Measurements from ENCODE around the gene TNNT2. TPM values are rescaled to one million over a fixed set of nuclear protein-coding genes. Genes with fewer than 3 reads are reported as not detected.

TNNT2 gene
- total and polyA plus RNA-seq, 4 experiments from 2014 or later = not detected

DNA sequence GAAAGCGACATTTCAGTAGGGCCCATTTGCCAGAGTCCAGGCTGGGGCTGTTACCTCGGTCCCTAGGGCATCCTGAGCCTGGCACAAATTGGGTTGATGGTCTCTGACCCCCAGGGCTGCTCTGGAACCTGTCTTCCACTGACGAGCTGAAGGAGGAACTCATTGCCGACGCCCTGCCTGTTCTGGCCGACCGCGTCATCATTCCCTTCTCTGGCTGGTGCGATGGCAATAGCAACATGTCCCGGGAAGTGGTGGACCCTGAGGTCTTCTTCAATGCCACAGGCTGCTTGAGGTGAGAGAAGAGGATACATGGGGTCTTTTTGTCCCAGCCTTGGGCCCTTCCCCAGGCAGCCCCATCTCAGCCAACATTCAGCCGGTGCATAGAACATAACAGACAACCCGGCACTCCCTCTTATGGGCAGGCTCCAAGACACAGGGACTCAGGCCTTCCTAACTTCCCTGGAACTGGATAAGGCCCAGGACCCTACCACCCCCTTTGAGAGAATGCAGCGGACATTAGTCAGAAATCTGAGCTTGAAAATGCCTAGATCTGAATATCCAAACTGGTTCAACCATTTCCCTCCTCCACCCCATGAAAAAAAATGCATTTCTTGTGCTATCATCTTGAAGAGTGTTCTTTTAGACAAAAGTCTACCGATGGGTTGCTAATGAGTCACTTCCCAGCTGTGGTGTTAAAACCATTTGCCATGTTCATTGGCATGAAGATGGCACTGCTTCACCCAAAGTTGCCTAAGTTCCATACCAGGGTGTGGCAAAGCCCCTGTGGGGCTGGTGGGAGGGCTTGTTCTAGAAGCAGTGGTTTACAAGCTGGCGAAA is 58.8 kb downstream of the TNNT2 start:
- intact Hi-C loops (cut with micrococcal nuclease) = no loop called here
- Histone ChIP-seq H3K4me1 (ENCODE audit: insufficient read depth, low read length) (no peaks in the 10 kb centered on the region), H3K36me3 (ENCODE audit: insufficient read depth, low read length) (no peaks in the 10 kb centered on the region), H3K27ac (ENCODE audit: low read depth, low read length) (no peak overlapping the region), H3K27me3 (ENCODE audit: insufficient read depth, low read length) (no peaks in the 10 kb centered on the region), H3K4me3 (ENCODE audit: low read length in 2 of 2) (no peak overlapping the region), H3K9me3 (ENCODE audit: control insufficient read depth in 1 of 2, low read length in 2 of 2) (no peaks in the 10 kb centered on the region)
- peaks cover 0 to 2% (median 0%) of the 10 kb centered on the region in 8 donors for H3K9me3 Mint-ChIP-seq
- H3K36me3 Mint-ChIP-seq = no peaks in the 10 kb centered on the region
- POLR2A ChIA-PET (ENCODE audit: partially characterized antibody) = no interaction called here
- H3K4me1 Mint-ChIP-seq = no peaks in the 10 kb centered on the region
- H3K4me3 Mint-ChIP-seq = no peak overlapping the region
- CTCF ChIA-PET (ENCODE audit: partially characterized antibody) = no interaction called here
- no peak overlapping the region for H3K27ac Mint-ChIP-seq
- peaks cover 5 to 15% of the 10 kb centered on the region in 2 donors for H3K27me3 Mint-ChIP-seq
- DNase-seq = no peak

- intact Hi-C loops (cut with micrococcal nuclease) = no loop called here
- H3K36me3 Mint-ChIP-seq = no peaks in the 10 kb centered on the region
- Histone ChIP-seq H3K27ac (ENCODE audit: low read depth, low read length) (no peak overlapping the region), H3K9me3 (ENCODE audit: control insufficient read depth in 1 of 2, low read length in 2 of 2) (no peaks in the 10 kb centered on the region), H3K4me1 (ENCODE audit: insufficient read depth, low read length) (no peaks in the 10 kb centered on the region), H3K36me3 (ENCODE audit: insufficient read depth, low read length) (no peaks in the 10 kb centered on the region), H3K27me3 (ENCODE audit: insufficient read depth, low read length) (no peaks in the 10 kb centered on the region), H3K4me3 (ENCODE audit: low read length in 2 of 2) (no peak overlapping the region)
- no peak overlapping the region for H3K27ac Mint-ChIP-seq
- no peaks in the 10 kb centered on the region for H3K4me1 Mint-ChIP-seq
- H3K4me3 Mint-ChIP-seq = no peak overlapping the region
- POLR2A ChIA-PET (ENCODE audit: partially characterized antibody) = no interaction called here
- H3K9me3 Mint-ChIP-seq = peaks cover 0 to 2% (median 0%) of the 10 kb centered on the region in 8 donors
- no peak for DNase-seq
- CTCF ChIA-PET (ENCODE audit: partially characterized antibody) = no interaction called here
- peaks cover 3 to 15% of the 10 kb centered on the region in 2 donors for H3K27me3 Mint-ChIP-seq
Observed at GRCh38 chr1:201317551-201317950, 59.9 kb downstream of the TNNT2 start.

GRCh38 chr1:201316556-201316955 is 60.9 kb downstream of the TNNT2 start:
- POLR2A ChIA-PET (ENCODE audit: partially characterized antibody) = no interaction called here
- H3K9me3 Mint-ChIP-seq = peaks cover 0 to 2% (median 0%) of the 10 kb centered on the region in 8 donors

DNA sequence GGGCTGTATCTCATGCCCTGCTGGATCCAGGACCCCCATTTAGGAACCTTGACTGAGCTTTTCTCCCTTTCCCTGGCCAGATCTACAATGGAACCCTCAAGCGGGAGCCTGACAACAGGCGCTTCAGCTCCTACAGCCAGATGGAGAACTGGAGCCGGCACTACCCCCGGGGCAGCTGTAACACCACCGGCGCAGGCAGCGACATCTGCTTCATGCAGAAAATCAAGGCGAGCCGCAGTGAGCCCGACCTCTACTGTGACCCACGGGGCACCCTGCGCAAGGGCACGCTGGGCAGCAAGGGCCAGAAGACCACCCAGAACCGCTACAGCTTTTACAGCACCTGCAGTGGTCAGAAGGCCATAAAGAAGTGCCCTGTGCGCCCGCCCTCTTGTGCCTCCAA is 64.4 kb downstream of the TNNT2 start:
- no peaks in the 10 kb centered on the region for H3K4me1 Mint-ChIP-seq
- H3K4me3 ChIP-seq (ENCODE audit: low read length in 2 of 2) = no peak overlapping the region
- H3K4me3 Mint-ChIP-seq = no peak overlapping the region
- intact Hi-C loops (cut with micrococcal nuclease) = no loop called here
- CTCF ChIA-PET (ENCODE audit: partially characterized antibody) = no interaction called here
- H3K36me3 ChIP-seq (ENCODE audit: insufficient read depth, low read length) = no peaks in the 10 kb centered on the region
- H3K9me3 ChIP-seq (ENCODE audit: control insufficient read depth in 1 of 2, low read length in 2 of 2) = no peaks in the 10 kb centered on the region
- no peak overlapping the region for H3K27ac ChIP-seq (ENCODE audit: low read depth, low read length)
- DNase-seq = no peak
- H3K4me1 ChIP-seq (ENCODE audit: insufficient read depth, low read length) = no peaks in the 10 kb centered on the region
- H3K27me3 ChIP-seq (ENCODE audit: insufficient read depth, low read length) = no peaks in the 10 kb centered on the region
- H3K27me3 Mint-ChIP-seq = peaks cover 19 to 26% of the 10 kb centered on the region in 2 donors
- POLR2A ChIA-PET (ENCODE audit: partially characterized antibody) = no interaction called here
- H3K9me3 Mint-ChIP-seq = peaks cover 0 to 2% (median 0%) of the 10 kb centered on the region in 8 donors
- no peak overlapping the region for H3K27ac Mint-ChIP-seq
- no peaks in the 10 kb centered on the region for H3K36me3 Mint-ChIP-seq

More at GRCh38 chr1:201316556-201316955, 60.9 kb downstream of the TNNT2 start:
- Histone ChIP-seq H3K9me3 (ENCODE audit: control insufficient read depth in 1 of 2, low read length in 2 of 2) (no peaks in the 10 kb centered on the region), H3K27ac (ENCODE audit: low read depth, low read length) (no peak overlapping the region), H3K4me1 (ENCODE audit: insufficient read depth, low read length) (no peaks in the 10 kb centered on the region), H3K36me3 (ENCODE audit: insufficient read depth, low read length) (no peaks in the 10 kb centered on the region), H3K4me3 (ENCODE audit: low read length in 2 of 2) (no peak overlapping the region), H3K27me3 (ENCODE audit: insufficient read depth, low read length) (no peaks in the 10 kb centered on the region)
- intact Hi-C loops (cut with micrococcal nuclease) = no loop called here
- no peak overlapping the region for H3K4me3 Mint-ChIP-seq
- H3K27ac Mint-ChIP-seq = no peak overlapping the region
- no peak for DNase-seq
- H3K4me1 Mint-ChIP-seq = no peaks in the 10 kb centered on the region
- CTCF ChIA-PET (ENCODE audit: partially characterized antibody) = no interaction called here
- no peaks in the 10 kb centered on the region for H3K36me3 Mint-ChIP-seq
- peaks cover 7 to 15% of the 10 kb centered on the region in 2 donors for H3K27me3 Mint-ChIP-seq

GRCh38 chr1:201312298-201312697 is 65.2 kb downstream of the TNNT2 start:
- no peaks in the 10 kb centered on the region for H3K27me3 ChIP-seq (ENCODE audit: insufficient read depth, low read length)
- no peaks in the 10 kb centered on the region for H3K36me3 Mint-ChIP-seq
- H3K27me3 Mint-ChIP-seq = peaks cover 19 to 23% of the 10 kb centered on the region in 2 donors
- no peaks in the 10 kb centered on the region for H3K4me1 Mint-ChIP-seq
- POLR2A ChIA-PET (ENCODE audit: partially characterized antibody) = no interaction called here
- peaks cover 0 to 2% (median 0%) of the 10 kb centered on the region in 8 donors for H3K9me3 Mint-ChIP-seq
- no peaks in the 10 kb centered on the region for H3K36me3 ChIP-seq (ENCODE audit: insufficient read depth, low read length)
- no peaks in the 10 kb centered on the region for H3K9me3 ChIP-seq (ENCODE audit: control insufficient read depth in 1 of 2, low read length in 2 of 2)
- CTCF ChIA-PET (ENCODE audit: partially characterized antibody) = no interaction called here
- no peak for DNase-seq
- H3K4me3 ChIP-seq (ENCODE audit: low read length in 2 of 2) = no peak overlapping the region
- H3K4me1 ChIP-seq (ENCODE audit: insufficient read depth, low read length) = no peaks in the 10 kb centered on the region
- no peak overlapping the region for H3K27ac ChIP-seq (ENCODE audit: low read depth, low read length)
- intact Hi-C loops (cut with micrococcal nuclease) = no loop called here
- H3K4me3 Mint-ChIP-seq = no peak overlapping the region
- H3K27ac Mint-ChIP-seq = no peak overlapping the region

DNA sequence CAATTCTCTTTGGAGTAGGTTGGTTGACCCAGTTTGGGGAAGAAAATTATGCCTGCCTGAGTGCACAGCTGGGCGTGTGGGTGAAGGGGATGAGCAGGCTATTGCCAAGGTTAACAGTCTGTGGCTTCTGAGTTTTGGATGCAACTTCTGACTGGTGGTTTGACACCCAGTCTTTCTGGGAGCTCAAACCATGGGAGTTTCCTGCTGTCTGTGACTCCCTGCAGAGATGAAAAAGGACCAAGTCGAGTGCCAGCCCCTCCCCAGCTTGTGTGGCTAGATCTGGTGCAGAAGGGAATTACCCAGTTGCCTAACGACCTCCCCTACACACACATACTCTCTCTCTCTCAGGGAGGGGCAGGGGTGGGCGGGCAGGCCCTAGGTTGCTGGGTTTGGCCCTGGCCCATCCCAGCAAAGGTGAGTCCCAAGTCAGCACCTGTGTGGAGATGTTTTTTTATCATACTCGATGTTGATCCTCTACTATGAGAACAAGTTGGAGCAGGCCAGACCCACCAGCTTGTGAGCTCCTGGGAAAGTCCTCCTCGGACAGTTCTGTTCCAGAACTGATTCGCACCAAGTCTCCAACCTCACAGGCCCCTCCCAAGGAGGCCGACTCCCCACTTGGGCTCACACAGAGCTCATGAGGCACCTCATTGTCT is 66.0 kb downstream of the TNNT2 start:
- DNase-seq = peak in 1 of 5 donors; percentile 8
- no peak overlapping the region for H3K4me3 ChIP-seq (ENCODE audit: low read length in 2 of 2)
- CTCF ChIA-PET (ENCODE audit: partially characterized antibody) = no interaction called here

DNA sequence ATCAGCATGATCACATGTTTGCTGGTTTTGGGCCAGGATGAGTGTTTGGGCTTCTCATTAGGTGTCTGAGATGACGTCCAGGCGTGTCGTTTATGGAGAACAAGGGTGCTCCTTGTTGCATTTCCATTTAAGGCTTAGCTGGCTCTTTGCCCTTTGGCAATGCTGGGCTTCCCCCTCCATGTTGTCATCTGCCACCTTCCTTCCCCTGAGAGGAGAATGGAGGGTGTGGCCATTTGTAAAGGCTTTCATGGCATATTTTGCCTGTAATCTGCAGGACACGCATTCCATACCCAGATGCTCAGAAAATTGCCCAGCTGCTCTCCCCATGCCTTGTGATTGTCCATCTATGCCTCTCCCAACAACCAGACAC is 66.5 kb downstream of the TNNT2 start:
- Mint-ChIP-seq H3K27me3 (peaks cover 23 to 24% of the 10 kb centered on the region in 2 donors), H3K4me1 (no peaks in the 10 kb centered on the region), H3K9me3 (peaks cover 0 to 2% (median 0%) of the 10 kb centered on the region in 8 donors), H3K36me3 (no peaks in the 10 kb centered on the region), H3K4me3 (no peak overlapping the region), H3K27ac (no peak overlapping the region)
- DNase-seq = no peak
- Histone ChIP-seq H3K4me1 (ENCODE audit: insufficient read depth, low read length) (no peaks in the 10 kb centered on the region), H3K36me3 (ENCODE audit: insufficient read depth, low read length) (no peaks in the 10 kb centered on the region), H3K4me3 (ENCODE audit: low read length in 2 of 2) (no peak overlapping the region), H3K9me3 (ENCODE audit: control insufficient read depth in 1 of 2, low read length in 2 of 2) (no peaks in the 10 kb centered on the region), H3K27ac (ENCODE audit: low read depth, low read length) (no peak overlapping the region), H3K27me3 (ENCODE audit: insufficient read depth, low read length) (no peaks in the 10 kb centered on the region)
- CTCF ChIA-PET (ENCODE audit: partially characterized antibody) = no interaction called here
- POLR2A ChIA-PET (ENCODE audit: partially characterized antibody) = no interaction called here
- intact Hi-C loops (cut with micrococcal nuclease) = no loop called here

More for the DNA sequence above, 66.0 kb downstream of the TNNT2 start:
- H3K27me3 ChIP-seq (ENCODE audit: insufficient read depth, low read length) = no peaks in the 10 kb centered on the region
- no peak overlapping the region for H3K27ac ChIP-seq (ENCODE audit: low read depth, low read length)
- POLR2A ChIA-PET (ENCODE audit: partially characterized antibody) = no interaction called here
- Mint-ChIP-seq H3K27ac (no peak overlapping the region), H3K36me3 (no peaks in the 10 kb centered on the region), H3K27me3 (peaks cover 20 to 23% of the 10 kb centered on the region in 2 donors), H3K4me3 (no peak overlapping the region), H3K9me3 (peaks cover 0 to 2% (median 0%) of the 10 kb centered on the region in 8 donors), H3K4me1 (no peaks in the 10 kb centered on the region)
- no peaks in the 10 kb centered on the region for H3K9me3 ChIP-seq (ENCODE audit: control insufficient read depth in 1 of 2, low read length in 2 of 2)
- intact Hi-C loops (cut with micrococcal nuclease) = no loop called here
- no peaks in the 10 kb centered on the region for H3K4me1 ChIP-seq (ENCODE audit: insufficient read depth, low read length)
- no peaks in the 10 kb centered on the region for H3K36me3 ChIP-seq (ENCODE audit: insufficient read depth, low read length)

Data from CD4-positive, alpha-beta memory T cell (primary cell).